CD14-positive monocyte (primary cell): ENCODE measurements around the gene BDKRB2. TPM values are rescaled to one million over a fixed set of nuclear protein-coding genes. Genes with fewer than 3 reads are reported as not detected.

Experiments used
- DNase-seq, 3 donors: peaks; one replicate each; pipeline ENCODE4 v3.0.0-alpha.2; 2011 to 2022
- H2AFZ ChIP-seq: 2 replicates; pipeline ENCODE4 v1.6.0; 2012; ENCODE audit warnings: mild to moderate bottlenecking, low read depth, low read length, inconsistent platforms; ENCODE audit not compliant: insufficient read depth, poor library complexity, severe bottlenecking
- H3K27ac ChIP-seq, 2 donors: 1 replicate in 1 of 2; 2 replicates in 1 of 2; pipeline ENCODE4 v1.5.1; 2012 to 2013; ENCODE audit warnings: low read length in 2 of 2, control low read depth in 1 of 2, inconsistent platforms in 1 of 2, low read depth in 1 of 2, mild to moderate bottlenecking in 1 of 2
- H3K27me3 ChIP-seq, 2 donors: one replicate each; pipeline versions ENCODE4 v1.6.0 to v1.6.1; 2011 to 2013; ENCODE audit warnings: low read length in 2 of 2; ENCODE audit not compliant: control insufficient read depth in 2 of 2, insufficient read depth in 2 of 2
- H3K36me3 ChIP-seq, 2 donors: replicated peaks in 1 of 2; 1 replicate in 1 of 2; 2 replicates in 1 of 2; pipeline versions ENCODE4 v1.5.1 to v1.6.1; 2012 to 2013; ENCODE audit warnings: low read length in 2 of 2, control low read depth in 1 of 2, inconsistent platforms in 1 of 2, mild to moderate bottlenecking in 1 of 2; ENCODE audit not compliant: insufficient read depth in 2 of 2, control insufficient read depth in 1 of 2
- H3K4me1 ChIP-seq, 2 donors: 1 replicate in 1 of 2; 2 replicates in 1 of 2; pipeline versions ENCODE4 v1.5.1 to v1.6.1; 2012 to 2013; ENCODE audit warnings: low read length in 2 of 2, control low read depth in 1 of 2, inconsistent platforms in 1 of 2, mild to moderate bottlenecking in 1 of 2, moderate library complexity in 1 of 2; ENCODE audit not compliant: insufficient read depth in 2 of 2, control insufficient read depth in 1 of 2
- H3K4me2 ChIP-seq: replicated peaks from 2 replicates; pipeline ENCODE3; 2012; ENCODE audit warnings: low read length, moderate library complexity, mild to moderate bottlenecking; ENCODE audit not compliant: poor library complexity, severe bottlenecking; ENCODE audit errors: extremely low read depth
- H3K4me3 ChIP-seq, 3 experiments: fragments of 200-600 bp in 1 of 3; sonication (generic) in 1 of 3; replicated peaks in 1 of 3; 1 replicate in 2 of 3; 2 replicates in 1 of 3; pipeline ENCODE4 v1.5.1; 2011 to 2013; ENCODE audit warnings: low read length in 3 of 3, mild to moderate bottlenecking in 3 of 3, control low read depth in 2 of 3, low read depth in 2 of 3, inconsistent platforms in 1 of 3, moderate library complexity in 1 of 3
- H3K79me2 ChIP-seq: 2 replicates; pipeline ENCODE4 v1.6.0; 2012; ENCODE audit warnings: mild to moderate bottlenecking, control low read depth, inconsistent platforms, low read length, moderate library complexity; ENCODE audit not compliant: insufficient read depth
- H3K9ac ChIP-seq: 2 replicates; pipeline ENCODE4 v1.6.0; 2017; ENCODE audit warnings: low read length, mild to moderate bottlenecking; ENCODE audit not compliant: insufficient read depth, poor library complexity, severe bottlenecking
- H3K9me3 ChIP-seq, 2 donors: replicated peaks in 1 of 2; 1 replicate in 1 of 2; 2 replicates in 1 of 2; pipeline versions ENCODE4 v1.5.1 to v1.6.1; 2012 to 2013; ENCODE audit warnings: low read length in 2 of 2, control low read depth in 1 of 2; ENCODE audit not compliant: control insufficient read depth in 1 of 2, insufficient read depth in 1 of 2
- H4K20me1 ChIP-seq: 2 replicates; pipeline ENCODE4 v1.6.0; 2012; ENCODE audit warnings: mild to moderate bottlenecking, low read length, control low read depth, moderate library complexity; ENCODE audit not compliant: insufficient read depth
- H3K27ac Mint-ChIP-seq, 7 donors: one replicate each; pipeline ENCODE4 v1.8.0; 2020; ENCODE audit warnings: mild to moderate bottlenecking in 7 of 7, mixed read lengths in 7 of 7, moderate library complexity in 6 of 7, inconsistent platforms in 2 of 7
- H3K27me3 Mint-ChIP-seq, 3 donors: one replicate each; pipeline ENCODE4 v1.8.0; 2021 to 2022; ENCODE audit warnings: low read depth in 3 of 3, mild to moderate bottlenecking in 3 of 3, mixed read lengths in 3 of 3, moderate library complexity in 3 of 3, inconsistent platforms in 1 of 3
- H3K36me3 Mint-ChIP-seq, 2 donors: one replicate each; pipeline ENCODE4 v1.8.0; 2020; ENCODE audit warnings: mixed read lengths in 2 of 2, inconsistent platforms in 1 of 2, mild to moderate bottlenecking in 1 of 2
- H3K4me1 Mint-ChIP-seq: one replicate; pipeline ENCODE4 v1.8.0; 2020; ENCODE audit warnings: mild to moderate bottlenecking, mixed read lengths
- H3K4me3 Mint-ChIP-seq, 2 donors: one replicate each; pipeline ENCODE4 v1.8.0; 2020; ENCODE audit warnings: mild to moderate bottlenecking in 2 of 2, mixed read lengths in 2 of 2, moderate library complexity in 1 of 2
- H3K9me3 Mint-ChIP-seq, 7 donors: one replicate each; pipeline ENCODE4 v1.8.0; 2020 to 2022; ENCODE audit warnings: mixed read lengths in 7 of 7, mild to moderate bottlenecking in 6 of 7, moderate library complexity in 6 of 7, inconsistent platforms in 2 of 7
- CTCF ChIP-seq: fragments of 200-600 bp; IDR thresholded peaks from one replicate; pipeline ENCODE4 v1.8.0; 2022; ENCODE audit warnings: antibody characterized with exemption, mild to moderate bottlenecking
- WGBS: methylation state at CpG from one replicate; pipeline ENCODE4 v1.1.5; 2013; ENCODE audit warnings: missing lambda C conversion rate; ENCODE audit not compliant: insufficient coverage; 5-methylcytosine and 5-hydroxymethylcytosine counted together
- intact Hi-C, 2 donors: fragments of 100-400 bp; cut with micrococcal nuclease; formaldehyde crosslinking; loops; one replicate each; pipeline versions ENCODE4 v1.15.0 to v1.15.1; 2023
- polyA plus RNA-seq, 3 donors: library from polyadenylated mRNA; depleted of rRNA in 1 of 3; unstranded in 2 of 3; stranded (reverse) in 1 of 3; fragments of 300-500 nt in 2 of 3; fragments of >200 nt in 1 of 3; fragmentation: Illumina TruSeq in 2 of 3; gene quantifications; 1 replicate in 2 of 3; 2 replicates in 1 of 3; pipeline ENCODE4 v1.2.3, GENCODE V29; 2012 to 2021

Gene BDKRB2
- polyA plus RNA-seq, 3 donors: not detected

DNA sequence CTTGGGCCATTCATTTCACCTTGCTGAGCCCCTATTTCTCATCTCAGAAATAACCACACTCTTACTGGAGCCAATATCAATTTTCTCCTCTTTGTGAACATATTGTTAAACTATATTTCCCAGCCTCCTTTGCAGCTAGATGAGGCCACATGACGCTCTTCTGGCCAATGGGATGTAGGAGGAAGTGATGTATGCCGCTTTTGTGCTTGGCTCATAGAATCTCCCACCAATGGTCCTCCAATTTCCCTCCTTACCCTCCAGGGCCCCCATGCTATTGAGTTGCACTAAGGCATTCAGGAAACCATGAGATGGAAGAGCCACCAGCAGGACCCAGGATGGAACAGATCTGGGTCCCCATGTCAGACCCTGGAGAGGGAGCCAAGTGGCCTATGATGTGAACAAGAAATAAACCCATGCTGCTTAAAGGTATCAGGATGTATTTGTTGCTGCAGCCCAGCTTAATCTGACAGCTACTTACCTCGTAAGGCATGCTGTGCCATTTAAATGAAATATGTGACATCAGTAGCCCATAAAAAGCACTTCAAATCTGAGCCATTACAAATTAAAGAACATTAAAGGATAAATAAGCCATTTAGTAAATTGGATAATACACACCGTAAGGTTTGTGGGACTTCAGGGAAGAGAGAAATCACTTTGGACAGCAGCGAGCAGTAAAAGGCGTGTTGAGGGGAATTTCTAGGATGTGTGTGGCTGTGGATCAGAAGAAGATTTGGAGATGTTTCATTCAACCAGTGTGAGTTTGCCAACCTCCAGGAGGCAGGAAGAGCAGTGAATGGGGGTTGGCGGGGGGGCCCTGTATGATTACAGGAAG lies 24.4 kb upstream of the BDKRB2 start:
- Histone ChIP-seq H3K27ac (no peak overlapping the region), H3K79me2 (no peaks in the 10 kb centered on the region), H3K27me3 (no peaks in the 10 kb centered on the region), H3K4me1 (no peaks in the 10 kb centered on the region), H3K4me3 (no peak overlapping the region), H4K20me1 (no peaks in the 10 kb centered on the region), H2AFZ (no peak overlapping the region), H3K4me2 (no peak overlapping the region), H3K9ac (no peak overlapping the region), H3K9me3 (no peaks in the 10 kb centered on the region), H3K36me3 (no peaks in the 10 kb centered on the region)
- no peak for TF ChIP-seq CTCF
- no peak overlapping the region for H3K27ac Mint-ChIP-seq
- WGBS: 94% methylated on average over 3 of the region's 7 CpGs
- H3K9me3 Mint-ChIP-seq: peaks cover 0 to 5% (median 3%) of the 10 kb centered on the region in 7 donors
- DNase-seq: no peak
- no peaks in the 10 kb centered on the region for H3K4me1 Mint-ChIP-seq
- H3K27me3 Mint-ChIP-seq: peaks cover 3 to 14% (median 9%) of the 10 kb centered on the region in 3 donors
- no peaks in the 10 kb centered on the region for H3K36me3 Mint-ChIP-seq
- intact Hi-C loops: no loop called here
- H3K4me3 Mint-ChIP-seq: no peak overlapping the region

DNA sequence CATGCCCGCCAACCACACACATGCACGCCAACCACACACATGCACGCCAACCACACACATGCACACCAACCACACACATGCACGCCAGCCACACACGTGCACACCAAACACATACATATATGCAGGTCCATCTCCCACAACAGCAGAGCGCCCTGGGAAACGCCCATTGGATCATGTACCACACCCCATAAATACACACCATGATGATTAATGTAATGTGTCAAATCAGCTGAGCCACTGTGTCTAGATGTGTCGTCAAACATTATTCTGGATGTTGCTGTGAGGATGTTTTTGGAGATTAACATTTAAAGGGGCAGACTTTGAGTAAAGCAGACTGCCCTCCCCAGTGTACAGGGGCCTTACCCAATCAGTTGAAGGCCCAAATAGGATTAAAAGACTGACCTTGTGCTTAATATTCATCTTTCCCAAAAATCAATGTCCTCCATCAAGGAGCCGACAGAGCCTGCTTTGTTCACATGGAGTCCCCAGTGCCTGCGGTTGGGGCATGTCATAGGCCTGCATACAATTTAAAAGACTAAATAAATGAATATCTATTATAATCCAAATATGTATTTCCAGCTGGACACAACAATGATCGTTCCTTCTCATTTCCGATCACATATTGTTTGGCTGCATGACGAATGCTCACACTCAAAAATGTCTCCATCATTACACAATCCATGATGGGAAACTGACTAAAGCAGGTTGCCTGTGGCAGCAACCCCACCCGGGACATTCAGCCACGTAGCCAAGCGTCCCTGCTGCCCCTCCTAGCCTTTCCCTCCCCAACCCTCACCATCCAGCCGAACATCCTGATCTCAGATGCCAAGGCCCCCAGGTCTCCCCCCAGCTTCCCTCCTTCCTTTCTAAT lies 23.2 kb upstream of the BDKRB2 start:
- Histone ChIP-seq H3K36me3 (no peaks in the 10 kb centered on the region), H3K9ac (no peak overlapping the region), H3K4me2 (no peak overlapping the region), H3K9me3 (no peaks in the 10 kb centered on the region), H3K4me3 (no peak overlapping the region), H4K20me1 (no peaks in the 10 kb centered on the region), H3K27ac (no peak overlapping the region), H3K79me2 (no peaks in the 10 kb centered on the region), H2AFZ (no peak overlapping the region), H3K27me3 (no peaks in the 10 kb centered on the region), H3K4me1 (no peaks in the 10 kb centered on the region)
- no peaks in the 10 kb centered on the region for H3K4me1 Mint-ChIP-seq
- TF ChIP-seq CTCF: no peak
- H3K4me3 Mint-ChIP-seq: no peak overlapping the region
- peaks cover 0 to 5% (median 0%) of the 10 kb centered on the region in 7 donors for H3K9me3 Mint-ChIP-seq
- 98% methylated on average over 9 of the region's 17 CpGs for WGBS
- H3K27ac Mint-ChIP-seq: no peak overlapping the region
- intact Hi-C loops: no loop called here
- peaks cover 2 to 9% (median 8%) of the 10 kb centered on the region in 3 donors for H3K27me3 Mint-ChIP-seq
- no peaks in the 10 kb centered on the region for H3K36me3 Mint-ChIP-seq
- no peak for DNase-seq
